Inflammatory macrophage (primary cell): ENCODE measurements around the gene FIGLA.

Source experiments
- DNase-seq, 2 donors: peaks; one replicate each; pipeline ENCODE4 v3.0.0-alpha.2; 2020 to 2022
- total RNA-seq, 18 experiments: gene quantifications; one replicate each; lab custom pipeline; 2026; ENCODE audit warnings: mixed read lengths in 6 of 18, inconsistent platforms in 2 of 18; lab: John Stamatoyannopoulos, UW

The FIGLA gene, protein sequence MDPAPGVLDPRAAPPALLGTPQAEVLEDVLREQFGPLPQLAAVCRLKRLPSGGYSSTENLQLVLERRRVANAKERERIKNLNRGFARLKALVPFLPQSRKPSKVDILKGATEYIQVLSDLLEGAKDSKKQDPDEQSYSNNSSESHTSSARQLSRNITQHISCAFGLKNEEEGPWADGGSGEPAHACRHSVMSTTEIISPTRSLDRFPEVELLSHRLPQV
- 0 to 0.07 (median 0) reads per million in 18 experiments for total RNA-seq

GRCh38 chr2:70790136-70790828, at the start of gene FIGLA:
TSS of gene FIGLA (minus strand) at chr2:70790643. CDS start at chr2:70790638, 5 bp downstream.
- DNase-seq, result peak in 1 of 2 donors; percentile 15

DNA sequence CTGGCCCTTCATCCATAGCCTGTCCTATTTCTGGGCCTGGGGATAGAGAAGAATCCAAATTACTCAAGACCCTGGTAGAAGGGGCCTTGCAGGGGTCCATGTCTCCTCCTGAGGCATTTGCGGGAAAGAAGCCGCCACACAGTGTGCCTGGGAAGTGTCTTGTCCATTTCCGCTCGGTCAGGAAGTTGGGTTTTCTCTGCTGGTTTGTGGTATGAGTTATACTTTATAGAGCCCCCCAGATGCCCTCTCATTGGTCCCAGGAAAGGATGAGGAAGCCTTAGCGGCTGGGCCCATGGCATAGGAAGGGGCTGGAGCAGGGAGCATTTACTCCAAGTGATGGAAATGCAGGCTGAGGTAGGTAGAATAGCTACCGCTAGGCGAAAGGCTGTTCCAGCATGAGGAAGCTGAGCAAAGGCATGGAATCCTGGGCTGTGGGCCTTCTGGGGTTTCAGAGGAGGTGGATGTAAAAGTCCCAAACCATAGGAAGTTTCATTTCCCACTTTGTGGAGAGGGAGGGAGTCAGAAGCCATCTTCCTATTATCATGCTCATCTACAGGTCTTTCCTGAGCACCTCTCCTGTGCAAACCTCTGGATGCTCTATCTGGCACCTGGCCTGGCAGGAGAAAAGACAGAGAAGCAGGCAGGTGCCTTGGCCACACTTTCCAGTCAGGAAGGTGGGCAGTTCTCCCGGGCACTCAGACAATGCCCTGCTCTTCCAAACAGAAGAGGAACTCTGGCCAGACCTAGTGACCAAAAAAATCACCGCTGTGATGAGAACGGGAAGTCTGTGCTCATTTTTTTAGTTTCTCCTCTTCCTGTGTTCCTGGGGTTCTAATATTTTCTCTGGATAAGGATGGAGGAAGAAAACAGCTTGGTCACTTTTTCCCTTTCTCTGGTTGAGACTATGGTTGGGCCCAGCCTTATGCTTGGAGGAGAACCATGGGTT, 47.8 kb upstream of the FIGLA start:
- DNase-seq, result no peak

- no peak for DNase-seq
Measured at GRCh38 chr2:70835643-70836042, 45.2 kb upstream of the FIGLA start, which contains the start of gene CD207. TSS of gene CD207 (minus strand) at chr2:70835816. CDS start at chr2:70835776, 40 bp downstream.

GRCh38 chr2:70834881-70835280, 44.4 kb upstream of the FIGLA start:
- DNase-seq, result no peak

GRCh38 chr2:70834106-70834505, 43.7 kb upstream of the FIGLA start:
- no peak for DNase-seq

DNA sequence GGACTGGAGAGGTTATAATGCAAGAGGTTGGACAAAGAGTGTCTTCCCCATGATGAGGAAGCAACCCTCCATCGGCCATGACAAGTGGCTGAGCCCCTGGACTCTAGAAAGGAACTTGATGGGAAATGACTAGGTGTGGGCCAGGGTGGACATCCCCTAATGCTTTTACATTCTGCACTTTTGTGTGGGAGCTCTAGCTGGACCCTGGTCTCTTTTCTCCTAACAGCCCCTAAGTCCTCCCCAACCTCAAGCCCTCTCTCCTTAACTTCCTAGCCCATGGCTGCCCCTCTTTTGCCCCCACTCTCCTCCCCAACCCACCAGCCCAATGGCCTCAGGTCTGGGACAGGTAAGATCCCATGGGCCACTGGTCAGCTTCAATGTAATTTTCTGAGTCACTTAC, 42.8 kb upstream of the FIGLA start:
- no peak for DNase-seq

DNA sequence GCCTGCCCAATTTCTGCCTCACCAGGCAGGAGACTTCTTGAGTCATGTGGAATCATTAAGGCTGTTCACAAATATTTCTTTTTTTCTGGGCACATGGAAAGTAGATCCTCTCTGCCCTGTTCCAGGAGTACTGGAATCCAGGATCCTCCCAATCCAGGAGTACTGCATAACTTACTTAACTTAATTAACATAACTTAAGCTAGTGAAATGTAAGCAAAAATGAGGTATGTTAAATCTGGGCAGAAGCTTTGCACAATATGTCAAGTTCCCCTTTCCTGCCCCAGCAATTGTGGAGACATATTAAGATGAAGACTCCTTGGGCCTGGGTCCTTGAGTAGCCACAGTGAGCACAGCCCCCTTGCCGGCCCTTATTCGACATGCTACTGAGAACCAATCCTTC, 41.9 kb upstream of the FIGLA start:
- DNase-seq, result peak; percentile 54 to 65

- DNase-seq, result no peak
Measured at GRCh38 chr2:70831861-70832260, 41.4 kb upstream of the FIGLA start.

GRCh38 chr2:70830366-70830765, 39.9 kb upstream of the FIGLA start:
- no peak for DNase-seq

DNA sequence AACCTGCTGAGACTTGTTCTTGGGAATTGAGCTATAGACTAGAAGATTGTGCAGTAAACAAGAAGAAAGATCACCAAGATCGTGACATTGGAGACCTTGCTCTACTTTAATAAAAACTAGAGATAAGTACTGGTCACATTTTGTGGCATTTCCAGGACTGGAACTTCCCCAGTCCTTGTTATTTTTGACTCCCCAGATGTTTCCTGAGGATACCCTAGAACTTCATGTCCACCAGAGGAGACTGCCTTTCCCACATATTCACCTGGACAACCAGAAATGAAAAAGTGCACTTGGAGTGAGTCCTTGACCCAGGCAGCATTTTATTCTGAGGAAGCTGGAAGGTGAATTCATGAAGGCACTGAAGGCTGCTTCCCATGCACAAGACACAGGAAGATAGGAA, 39.5 kb upstream of the FIGLA start:
- no peak for DNase-seq

GRCh38 chr2:70828914-70829824, 38.7 kb upstream of the FIGLA start:
- peak in 1 of 2 donors; percentile 15 for DNase-seq

DNA sequence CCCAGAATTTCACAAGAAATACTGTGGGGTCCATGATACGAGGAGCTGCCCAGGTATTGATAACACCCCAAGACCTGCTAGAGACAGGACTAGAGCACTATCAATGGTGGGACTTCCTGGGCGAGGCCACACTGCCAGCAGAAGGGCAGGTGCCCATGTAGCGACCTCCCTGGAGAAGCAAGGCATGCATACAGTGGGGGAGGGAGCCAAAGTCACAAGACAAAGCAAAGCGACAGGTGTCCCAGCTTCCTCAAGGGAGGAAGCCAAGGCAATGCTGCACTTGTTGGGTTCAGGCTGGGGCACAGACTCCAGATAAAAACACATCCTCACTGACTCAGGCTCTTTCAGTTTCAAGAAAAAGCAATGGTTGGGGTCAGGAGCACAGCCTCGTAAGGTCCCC, 37.7 kb upstream of the FIGLA start:
- DNase-seq, result no peak

GRCh38 chr2:70827388-70827787, 36.9 kb upstream of the FIGLA start:
- DNase-seq, result peak in 1 of 2 donors; percentile 21

DNA sequence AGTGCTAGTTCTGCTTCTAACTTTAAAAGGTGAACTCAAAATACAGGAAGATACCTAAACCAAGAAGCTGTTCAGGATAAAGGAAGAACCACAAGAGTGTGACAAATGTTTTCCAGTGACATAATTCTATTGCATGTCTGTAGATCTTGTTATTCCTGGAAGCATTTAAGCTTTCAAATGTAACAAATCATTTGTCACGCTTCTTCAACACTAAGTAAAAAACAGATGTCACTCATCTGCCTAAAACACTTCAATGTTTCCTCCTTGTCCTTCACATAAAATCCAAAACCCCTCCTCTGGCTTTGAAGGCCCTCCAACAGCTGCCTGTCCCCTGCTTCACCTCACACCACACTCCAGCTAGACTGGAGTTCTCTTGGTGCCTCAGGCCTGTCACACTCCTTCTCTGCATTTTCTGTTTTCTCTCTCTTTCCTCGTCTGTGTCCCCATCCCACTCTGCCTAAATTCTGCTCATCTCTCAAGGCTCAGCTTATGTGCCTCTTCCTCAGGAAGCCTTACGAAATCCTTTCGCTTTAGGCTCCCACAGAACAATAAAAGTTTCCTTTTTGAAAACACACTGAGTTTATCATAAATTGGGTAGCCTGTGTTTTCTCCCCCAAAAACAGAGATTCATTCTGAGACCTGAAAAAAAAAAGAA, 36.4 kb upstream of the FIGLA start:
- DNase-seq, result peak; percentile 42 to 56

DNA sequence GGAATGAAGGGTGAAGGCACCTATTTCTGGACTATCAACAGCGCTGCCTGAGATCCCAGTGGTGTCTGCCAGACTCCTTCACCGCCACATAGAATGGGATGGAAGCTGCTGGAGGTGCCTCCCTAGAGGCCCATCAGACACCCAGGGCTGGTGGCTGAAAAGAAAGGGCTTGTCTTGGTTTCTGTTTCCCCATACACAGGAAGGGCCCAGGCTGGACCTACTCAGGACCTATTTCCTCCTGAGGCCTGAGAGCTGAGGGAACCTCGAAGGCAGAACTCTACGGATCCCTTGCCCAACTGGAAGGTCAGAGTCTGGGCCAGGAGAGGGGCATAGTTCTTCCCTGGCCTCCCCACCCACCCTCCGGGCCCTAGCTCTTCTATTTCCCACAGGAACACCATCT, 32.8 kb upstream of the FIGLA start:
- DNase-seq, result peak; percentile 37 to 44

DNA sequence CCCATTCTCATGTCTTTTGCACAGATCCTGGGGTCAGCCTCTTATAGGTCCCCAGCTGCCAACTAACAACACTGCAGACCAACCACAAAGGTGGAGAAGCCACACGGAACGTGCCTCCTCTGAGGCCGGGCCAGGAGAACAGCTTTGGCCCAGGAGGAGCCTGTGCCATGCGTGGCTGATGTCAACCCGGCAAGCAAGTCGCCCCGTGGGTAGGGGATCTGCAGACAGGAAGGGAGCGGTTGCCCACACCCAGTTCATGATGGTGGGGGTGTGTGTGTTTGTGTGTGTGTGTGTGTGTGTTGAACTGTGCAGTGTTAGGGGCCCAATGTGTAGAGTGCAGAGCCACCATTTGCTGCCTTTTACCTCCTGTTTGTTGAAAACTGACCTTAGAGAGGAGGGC, 32.4 kb upstream of the FIGLA start:
- DNase-seq, result no peak

DNA sequence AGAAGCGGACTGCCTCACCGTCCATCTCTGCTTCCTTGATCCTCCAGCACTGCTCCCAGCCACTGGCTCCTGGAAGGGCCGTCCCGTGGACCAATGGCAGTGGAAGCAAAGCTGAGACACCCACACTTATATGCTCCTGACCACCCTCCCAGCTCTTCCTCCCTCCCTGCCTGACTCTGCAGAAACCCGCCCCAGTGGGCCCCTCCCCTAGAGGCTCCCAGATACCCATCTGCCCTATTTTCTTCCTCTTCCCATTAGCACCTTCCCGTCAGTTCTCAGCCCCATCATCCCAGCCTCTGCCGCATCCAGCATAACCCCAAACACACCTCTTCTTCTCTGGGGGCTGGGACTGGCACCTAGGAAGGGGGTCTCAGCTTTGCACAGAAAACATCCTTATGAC, 30.1 kb upstream of the FIGLA start, which contains the start of gene CLEC4F:
Gene CLEC4F (minus strand): TSS at position 101 of the 400 bp plus-strand sequence. CDS start 76 bp downstream, at position 25.
- DNase-seq, result no peak

DNA sequence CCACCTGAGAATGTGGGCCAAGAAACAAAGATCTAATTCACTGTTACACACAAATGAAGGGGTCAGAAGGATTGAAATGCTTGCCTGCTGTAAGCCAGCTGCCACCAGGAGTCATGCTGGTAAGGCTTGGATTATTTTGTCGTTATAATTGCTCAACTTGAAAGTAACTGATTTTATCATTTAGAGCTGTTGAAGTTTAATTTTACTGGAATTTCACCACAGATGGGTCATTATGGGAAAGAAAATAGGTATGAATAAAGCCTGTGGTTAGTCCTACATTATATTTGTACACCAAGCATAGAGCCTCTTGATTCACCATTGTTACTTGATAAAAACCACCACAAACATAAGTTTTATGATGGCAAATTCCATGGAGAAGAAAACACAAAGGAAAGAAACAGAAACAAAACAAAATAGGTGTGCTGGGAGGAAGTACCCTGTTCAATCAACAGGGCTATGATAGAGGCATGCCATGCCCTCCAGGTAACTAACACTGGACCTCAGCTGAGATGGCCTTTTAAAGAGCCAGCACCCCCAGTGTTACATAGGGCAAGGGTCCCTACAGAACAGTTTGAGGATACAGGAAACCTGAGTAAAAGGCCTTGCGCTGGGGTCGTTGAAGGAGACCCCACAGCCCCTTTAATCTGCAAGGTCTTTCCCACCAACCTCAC, 27.0 kb upstream of the FIGLA start:
- DNase-seq, result no peak

- DNase-seq, result no peak
Measured at GRCh38 chr2:70816726-70817125, 26.3 kb upstream of the FIGLA start.
